Measurements from ENCODE around the gene UTP20.

DNA sequence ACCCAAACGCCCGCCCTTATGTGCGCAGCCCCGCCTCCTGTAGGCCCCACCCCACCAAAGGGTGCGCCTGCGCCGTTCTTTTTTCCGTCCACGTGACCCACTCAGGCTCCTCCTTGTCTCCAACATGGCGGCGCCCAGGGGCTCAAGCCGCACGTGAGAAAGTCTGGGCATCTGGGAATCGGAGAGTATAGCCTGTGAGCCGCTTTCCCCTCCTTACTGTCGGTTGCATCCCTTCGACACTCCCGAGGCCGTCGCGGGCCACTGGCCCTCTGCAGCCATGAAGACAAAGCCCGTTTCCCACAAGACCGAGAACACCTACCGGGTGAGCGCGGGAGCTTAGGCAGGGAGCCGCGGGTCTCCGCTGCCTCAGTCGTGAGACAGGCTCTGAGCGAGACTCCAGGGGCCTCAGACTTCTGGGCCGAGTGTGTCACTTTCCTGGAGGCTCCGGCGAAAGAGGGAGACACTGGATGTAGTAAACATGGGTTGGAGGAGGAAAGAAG is at the start of gene UTP20:
- TF ChIP-seq, protein P1, sequence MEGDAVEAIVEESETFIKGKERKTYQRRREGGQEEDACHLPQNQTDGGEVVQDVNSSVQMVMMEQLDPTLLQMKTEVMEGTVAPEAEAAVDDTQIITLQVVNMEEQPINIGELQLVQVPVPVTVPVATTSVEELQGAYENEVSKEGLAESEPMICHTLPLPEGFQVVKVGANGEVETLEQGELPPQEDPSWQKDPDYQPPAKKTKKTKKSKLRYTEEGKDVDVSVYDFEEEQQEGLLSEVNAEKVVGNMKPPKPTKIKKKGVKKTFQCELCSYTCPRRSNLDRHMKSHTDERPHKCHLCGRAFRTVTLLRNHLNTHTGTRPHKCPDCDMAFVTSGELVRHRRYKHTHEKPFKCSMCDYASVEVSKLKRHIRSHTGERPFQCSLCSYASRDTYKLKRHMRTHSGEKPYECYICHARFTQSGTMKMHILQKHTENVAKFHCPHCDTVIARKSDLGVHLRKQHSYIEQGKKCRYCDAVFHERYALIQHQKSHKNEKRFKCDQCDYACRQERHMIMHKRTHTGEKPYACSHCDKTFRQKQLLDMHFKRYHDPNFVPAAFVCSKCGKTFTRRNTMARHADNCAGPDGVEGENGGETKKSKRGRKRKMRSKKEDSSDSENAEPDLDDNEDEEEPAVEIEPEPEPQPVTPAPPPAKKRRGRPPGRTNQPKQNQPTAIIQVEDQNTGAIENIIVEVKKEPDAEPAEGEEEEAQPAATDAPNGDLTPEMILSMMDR (IDR thresholded peaks at IDR 0.05), result no peak
- TF ChIP-seq POLR2AphosphoS5 (IDR thresholded peaks at IDR 0.05), result peak; percentile 52 to 86
- TF ChIP-seq POLR2A (IDR thresholded peaks at IDR 0.05; ENCODE audit: low read depth), result no peak
- TF ChIP-seq EP300 (IDR thresholded peaks at IDR 0.05), result no peak
